Sigmoid colon (tissue), 7 donors: ENCODE results near the gene MPC1. TPM values are rescaled to one million over a fixed set of nuclear protein-coding genes. Genes with fewer than 3 reads are reported as not detected.
A peak's percentile ranks its signal among the peaks of the same experiment; 100 is the strongest.
"Not testable (repeated sequence)": the region's sequence is repeated elsewhere in the genome, so short reads cannot be mapped to it uniquely, and the experiment has no call there.

Source experiments
- DNase-seq: peaks from one replicate; pipeline ENCODE4 v3.0.0-alpha.2; 2019
- H3K27ac ChIP-seq, 4 donors: fragments of 200-600 bp; sonication (generic); one replicate each; pipeline ENCODE4 v1.5.1; 2016 to 2019; ENCODE audit warnings: mild to moderate bottlenecking in 1 of 4
- H3K27me3 ChIP-seq, 3 donors: fragments of 200-600 bp; sonication (generic); one replicate each; pipeline ENCODE4 v1.5.1; 2019; ENCODE audit warnings: mild to moderate bottlenecking in 1 of 3
- H3K36me3 ChIP-seq, 4 donors: fragments of 200-600 bp; sonication (generic); one replicate each; pipeline ENCODE4 v1.5.1; 2016 to 2019
- H3K4me1 ChIP-seq, 4 donors: fragments of 200-600 bp; sonication (generic); one replicate each; pipeline ENCODE4 v1.5.1; 2017 to 2019
- H3K4me3 ChIP-seq, 4 donors: fragments of 200-600 bp; sonication (generic); one replicate each; pipeline ENCODE4 v1.5.1; 2017 to 2019; ENCODE audit warnings: mild to moderate bottlenecking in 2 of 4, moderate library complexity in 1 of 4
- H3K9me3 ChIP-seq, 4 donors: fragments of 200-600 bp in 3 of 4; sonication (generic) in 3 of 4; one replicate each; pipeline versions ENCODE4 v1.5.1 to v1.6.1; 2013 to 2019
- CTCF ChIP-seq, 4 experiments: fragments of 450-650 bp in 3 of 4; fragments of 200-600 bp in 1 of 4; IDR thresholded peaks; one replicate each; pipeline ENCODE4 v1.5.1; 2016 to 2019; ENCODE audit warnings: antibody characterized with exemption in 4 of 4, mild to moderate bottlenecking in 3 of 4, moderate library complexity in 2 of 4
- EP300 ChIP-seq, 4 donors: sonication (generic); formaldehyde crosslinking; IDR thresholded peaks; one replicate each; pipeline ENCODE4 v1.6.1; 2017; ENCODE audit warnings: antibody characterized with exemption in 4 of 4
- POLR2A ChIP-seq, 2 donors: fragments of 450-650 bp; IDR thresholded peaks; one replicate each; pipeline ENCODE4 v1.6.1; 2016; ENCODE audit warnings: antibody characterized with exemption in 2 of 2, mild to moderate bottlenecking in 2 of 2, moderate library complexity in 2 of 2
- POLR2AphosphoS5 ChIP-seq, 4 donors: sonication (generic); formaldehyde crosslinking; IDR thresholded peaks; one replicate each; pipeline ENCODE4 v1.6.1; 2017; ENCODE audit warnings: antibody characterized with exemption in 4 of 4
- WGBS, 2 donors: extraction: QIAGEN DNeasy Blood & Tissue Kit; methylation state at CpG; one replicate each; pipeline ENCODE4 v1.1.7; 2013; 5-methylcytosine and 5-hydroxymethylcytosine counted together
- intact Hi-C: fragments of 100-400 bp; cut with DNase I; formaldehyde crosslinking; loops from one replicate; pipeline ENCODE4 v1.15.1; 2023
- polyA plus RNA-seq, 3 donors: library from polyadenylated mRNA; stranded (reverse); fragments of 200-250 nt; gene quantifications; one replicate each; pipeline ENCODE4 v1.2.3, GENCODE V29; 2013
- total RNA-seq, 4 donors: library from RNA; depleted of rRNA; stranded (reverse); fragments of >200 nt; gene quantifications; one replicate each; pipeline ENCODE4 v1.1.0, GENCODE V29; 2016
- donor health status: healthy with polysubstance abuse.
- donor health status: Bipolar disorder and iron deficiency.
- donor health status: healthy.

The MPC1 gene
- total and polyA plus RNA-seq, 7 donors: 52.9 to 310 (median 82.0) TPM

- H3K27ac ChIP-seq: no peak overlapping the region
- H3K27me3 ChIP-seq: peaks cover 0 to 9% (median 4%) of the 10 kb centered on the region in 3 donors
- H3K36me3 ChIP-seq: no peaks in the 10 kb centered on the region
- no peak overlapping the region for H3K4me3 ChIP-seq
- 41 to 69% methylated on average over 6 of the region's 6 CpGs for WGBS, 2 donors
- no peak for DNase-seq
- H3K4me1 ChIP-seq: peaks cover 0 to 4% (median 0%) of the 10 kb centered on the region in 4 donors
- intact Hi-C loops: no loop called here
- TF ChIP-seq EP300 (IDR thresholded peaks at IDR 0.05): no peak
- no peak for TF ChIP-seq POLR2A (IDR thresholded peaks at IDR 0.05)
- no peak for TF ChIP-seq CTCF (IDR thresholded peaks at IDR 0.05)
- no peak for TF ChIP-seq POLR2AphosphoS5 (IDR thresholded peaks at IDR 0.05)
- no peaks in the 10 kb centered on the region for H3K9me3 ChIP-seq
These were observed 20.0 kb upstream of the MPC1 start for GRCh38 chr6:166402582-166403277.

GRCh38 chr6:166400649-166401250 lies 18.0 kb upstream of the MPC1 start:
- not testable (repeated sequence) for H3K4me1 ChIP-seq, H3K36me3 ChIP-seq, H3K27ac ChIP-seq, H3K4me3 ChIP-seq, H3K9me3 ChIP-seq
- DNase-seq: peak; percentile 77
- 19 to 28% methylated on average over 16 of the region's 16 CpGs for WGBS, 2 donors
- peak; percentile 23 to 74 (median 66) for TF ChIP-seq CTCF (IDR thresholded peaks at IDR 0.05)
- peaks cover 2 to 25% (median 12%) of the 10 kb centered on the region in 3 donors for H3K27me3 ChIP-seq
- intact Hi-C loops: loop anchor here (1.0 kb wide), 1 partner anchor 125 kb away; no protein-coding TSS in a partner anchor

- 21 to 74% methylated on average over 2 of the region's 2 CpGs for WGBS, 2 donors
- TF ChIP-seq POLR2A (IDR thresholded peaks at IDR 0.05) (no peak), POLR2AphosphoS5 (IDR thresholded peaks at IDR 0.05) (no peak), CTCF (IDR thresholded peaks at IDR 0.05) (no peak), EP300 (IDR thresholded peaks at IDR 0.05) (no peak)
- no peak for DNase-seq
- H3K27me3 ChIP-seq: peaks cover 2 to 30% (median 12%) of the 10 kb centered on the region in 3 donors
- no peaks in the 10 kb centered on the region for H3K9me3 ChIP-seq
- H3K27ac ChIP-seq: no peak overlapping the region
- H3K36me3 ChIP-seq: no peaks in the 10 kb centered on the region
- peaks cover 0 to 4% (median 0%) of the 10 kb centered on the region in 4 donors for H3K4me1 ChIP-seq
- intact Hi-C loops: no loop called here
- H3K4me3 ChIP-seq: no peak overlapping the region
These were observed 17.4 kb upstream of the MPC1 start for GRCh38 chr6:166400181-166400580.

GRCh38 chr6:166398348-166398747 lies 15.6 kb upstream of the MPC1 start:
- Histone ChIP-seq H3K4me1 (peaks cover 0 to 4% (median 0%) of the 10 kb centered on the region in 4 donors), H3K27ac (no peak overlapping the region), H3K9me3 (no peaks in the 10 kb centered on the region), H3K27me3 (peaks cover 2 to 28% (median 12%) of the 10 kb centered on the region in 3 donors), H3K36me3 (no peaks in the 10 kb centered on the region), H3K4me3 (no peak overlapping the region)
- intact Hi-C loops: no loop called here
- TF ChIP-seq CTCF (IDR thresholded peaks at IDR 0.05): no peak
- no peak for TF ChIP-seq POLR2AphosphoS5 (IDR thresholded peaks at IDR 0.05)
- no peak for TF ChIP-seq POLR2A (IDR thresholded peaks at IDR 0.05)
- no peak for TF ChIP-seq EP300 (IDR thresholded peaks at IDR 0.05)
- WGBS, 2 donors: 86 to 87% methylated on average over 3 of the region's 3 CpGs
- DNase-seq: no peak
